ENCODE results near the gene CFAP77.

The CFAP77 gene

DNA sequence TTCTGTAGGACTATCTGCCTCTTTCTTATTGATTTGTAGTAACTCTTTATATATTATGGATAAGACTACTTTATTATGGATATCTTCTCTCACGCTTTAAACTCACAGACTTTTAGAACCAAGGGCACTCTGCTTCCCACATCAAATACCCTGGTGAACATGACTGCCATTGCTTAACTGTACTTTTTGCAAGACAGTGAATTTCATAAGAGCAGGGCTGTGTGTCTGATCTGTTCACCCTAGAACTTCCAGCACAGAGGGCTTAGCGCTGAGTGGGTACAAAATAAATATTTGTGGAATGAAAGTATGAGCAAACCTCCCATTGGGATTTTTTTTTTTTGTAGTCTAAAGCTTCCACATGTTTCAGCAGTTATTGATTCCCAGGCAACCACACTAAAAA, 84.8 kb downstream of the CFAP77 start:
- no peak for DNase-seq (ENCODE audit: low read depth, low spot score)
- POLR2A ChIA-PET: no interaction called here
- CTCF ChIA-PET: interaction anchor here (3.5 kb wide), 1 partner anchor 13 kb away, joined by 17 read pairs; no protein-coding TSS in a partner anchor
- H3K4me3 ChIP-seq (ENCODE audit: low read depth, low read length): no peak overlapping the region
- TF ChIP-seq, protein P1, sequence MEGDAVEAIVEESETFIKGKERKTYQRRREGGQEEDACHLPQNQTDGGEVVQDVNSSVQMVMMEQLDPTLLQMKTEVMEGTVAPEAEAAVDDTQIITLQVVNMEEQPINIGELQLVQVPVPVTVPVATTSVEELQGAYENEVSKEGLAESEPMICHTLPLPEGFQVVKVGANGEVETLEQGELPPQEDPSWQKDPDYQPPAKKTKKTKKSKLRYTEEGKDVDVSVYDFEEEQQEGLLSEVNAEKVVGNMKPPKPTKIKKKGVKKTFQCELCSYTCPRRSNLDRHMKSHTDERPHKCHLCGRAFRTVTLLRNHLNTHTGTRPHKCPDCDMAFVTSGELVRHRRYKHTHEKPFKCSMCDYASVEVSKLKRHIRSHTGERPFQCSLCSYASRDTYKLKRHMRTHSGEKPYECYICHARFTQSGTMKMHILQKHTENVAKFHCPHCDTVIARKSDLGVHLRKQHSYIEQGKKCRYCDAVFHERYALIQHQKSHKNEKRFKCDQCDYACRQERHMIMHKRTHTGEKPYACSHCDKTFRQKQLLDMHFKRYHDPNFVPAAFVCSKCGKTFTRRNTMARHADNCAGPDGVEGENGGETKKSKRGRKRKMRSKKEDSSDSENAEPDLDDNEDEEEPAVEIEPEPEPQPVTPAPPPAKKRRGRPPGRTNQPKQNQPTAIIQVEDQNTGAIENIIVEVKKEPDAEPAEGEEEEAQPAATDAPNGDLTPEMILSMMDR (IDR thresholded peaks at IDR 0.05; ENCODE audit: insufficient read depth, low read length, missing control alignments): no peak

DNA sequence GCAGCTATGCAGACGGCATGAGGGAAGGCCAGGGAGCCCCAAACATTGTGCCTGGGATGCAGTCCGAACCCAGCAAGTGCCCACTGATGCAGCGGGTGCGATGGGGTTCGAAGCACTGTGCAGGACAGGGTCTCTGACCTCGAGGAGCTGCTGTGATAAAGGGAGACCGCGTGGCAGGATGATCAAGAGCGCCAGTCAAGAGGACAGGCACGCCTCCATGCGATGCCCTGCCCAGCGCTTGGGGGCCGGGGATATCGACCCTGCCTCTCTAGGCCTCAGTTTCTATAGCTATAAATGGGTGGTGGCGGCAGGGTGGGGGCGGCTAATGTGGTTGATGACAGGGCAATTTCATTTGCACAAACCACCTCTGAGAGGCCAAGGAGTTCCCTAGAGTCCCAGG, 87.7 kb downstream of the CFAP77 start:
- DNase-seq (ENCODE audit: low read depth, low spot score): no peak
- ChIA-PET CTCF (interaction anchor here (0.7 to 4.2 kb wide), 3 partner anchors 9 to 302 kb away, joined by 3 to 41 read pairs (median 4); no protein-coding TSS in a partner anchor), POLR2A (no interaction called here)
- no peak overlapping the region for H3K4me3 ChIP-seq (ENCODE audit: low read depth, low read length)
- TF ChIP-seq, protein P1 (IDR thresholded peaks at IDR 0.05; ENCODE audit: insufficient read depth, low read length, missing control alignments): no peak

DNA sequence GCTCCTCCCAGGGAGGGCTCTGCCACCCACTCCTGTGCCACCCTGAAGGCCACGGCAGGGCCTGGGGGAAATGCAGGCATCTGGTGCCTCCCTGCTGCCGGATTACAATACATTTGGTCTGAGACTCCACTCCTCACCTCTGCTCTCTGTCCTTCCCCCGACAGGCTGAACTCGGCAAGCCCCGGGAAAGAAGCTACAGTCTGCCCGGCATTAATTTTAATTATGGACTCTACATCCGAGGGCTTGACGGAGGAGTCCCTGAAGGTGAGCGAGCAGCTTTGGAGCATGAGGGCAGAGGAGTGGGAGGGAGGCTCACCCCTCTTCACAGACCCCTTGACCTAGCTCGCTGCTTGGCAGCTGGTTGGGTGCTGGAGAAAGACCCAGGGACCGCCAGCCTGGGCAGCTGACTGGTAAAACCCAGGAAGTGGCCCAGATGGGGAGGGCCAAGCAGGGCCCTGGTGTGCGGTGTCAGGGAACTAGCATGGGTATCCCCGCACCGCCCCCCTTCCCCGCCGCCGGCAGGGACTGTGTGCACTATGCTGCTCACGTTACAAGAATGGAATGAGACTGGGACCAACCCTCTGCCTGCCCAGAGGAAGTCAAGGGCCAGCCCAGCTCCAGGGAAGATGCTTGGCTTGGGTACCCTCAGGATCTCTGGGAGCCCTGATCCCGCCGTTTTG, 88.7 kb downstream of the CFAP77 start:
- H3K4me3 ChIP-seq (ENCODE audit: low read depth, low read length): no peak overlapping the region
- TF ChIP-seq, protein P1 (IDR thresholded peaks at IDR 0.05; ENCODE audit: insufficient read depth, low read length, missing control alignments): no peak
- CTCF ChIA-PET: interaction anchor here (0.6 to 4.2 kb wide), 4 partner anchors 10 to 76 kb away, joined by 3 to 41 read pairs (median 8); no protein-coding TSS in a partner anchor
- no peak for DNase-seq (ENCODE audit: low read depth, low spot score)
- POLR2A ChIA-PET: no interaction called here

DNA sequence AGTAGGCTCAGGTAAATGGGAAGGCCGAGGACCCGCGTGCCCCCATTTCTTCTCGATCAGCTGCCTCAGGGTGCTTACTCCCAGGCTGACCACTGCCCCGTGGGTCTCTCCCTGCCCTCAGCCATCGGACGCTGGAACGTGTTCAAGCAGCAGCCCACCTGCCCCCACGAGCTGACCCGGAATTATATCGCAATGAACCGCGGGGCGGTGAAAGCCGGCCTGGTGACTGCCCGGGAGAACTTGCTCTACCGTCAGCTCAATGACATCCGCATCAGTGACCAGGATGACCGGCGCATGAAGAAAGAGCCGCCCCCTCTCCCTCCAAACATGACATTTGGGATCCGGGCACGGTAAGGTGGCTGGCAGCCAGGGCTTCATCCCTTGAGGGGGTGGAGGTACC, 89.2 kb downstream of the CFAP77 start:
- CTCF ChIA-PET: interaction anchor here (2.4 to 4.2 kb wide), 2 partner anchors 10 to 76 kb away, joined by 12 to 41 read pairs; no protein-coding TSS in a partner anchor
- no peak overlapping the region for H3K4me3 ChIP-seq (ENCODE audit: low read depth, low read length)
- TF ChIP-seq, protein P1 (IDR thresholded peaks at IDR 0.05; ENCODE audit: insufficient read depth, low read length, missing control alignments): no peak
- POLR2A ChIA-PET: no interaction called here
- no peak for DNase-seq (ENCODE audit: low read depth, low spot score)

DNA sequence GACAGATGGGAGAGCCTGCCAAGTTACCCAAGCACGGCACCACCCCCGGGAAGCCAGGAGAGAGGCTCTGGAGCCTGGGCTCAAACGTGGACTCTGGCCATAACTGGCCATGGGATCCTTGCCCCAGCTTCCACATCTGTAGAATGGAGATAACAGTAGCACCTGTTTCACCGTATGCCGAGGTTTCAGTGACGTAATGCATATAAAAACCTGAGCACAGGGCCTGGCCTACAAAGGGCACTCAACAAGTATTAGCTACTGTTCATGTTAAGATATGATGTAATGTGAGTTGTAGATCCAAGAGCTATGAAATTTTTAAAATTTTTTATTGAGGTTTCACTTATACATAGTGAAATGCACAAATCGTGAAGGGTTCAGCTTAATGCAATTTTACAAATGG, 90.2 kb downstream of the CFAP77 start:
- no peak overlapping the region for H3K4me3 ChIP-seq (ENCODE audit: low read depth, low read length)
- POLR2A ChIA-PET: no interaction called here
- no peak for DNase-seq (ENCODE audit: low read depth, low spot score)
- TF ChIP-seq, protein P1 (IDR thresholded peaks at IDR 0.05; ENCODE audit: insufficient read depth, low read length, missing control alignments): no peak
- CTCF ChIA-PET: interaction anchor here (2.4 to 4.2 kb wide), 2 partner anchors 9 to 75 kb away, joined by 12 to 41 read pairs; no protein-coding TSS in a partner anchor

DNA sequence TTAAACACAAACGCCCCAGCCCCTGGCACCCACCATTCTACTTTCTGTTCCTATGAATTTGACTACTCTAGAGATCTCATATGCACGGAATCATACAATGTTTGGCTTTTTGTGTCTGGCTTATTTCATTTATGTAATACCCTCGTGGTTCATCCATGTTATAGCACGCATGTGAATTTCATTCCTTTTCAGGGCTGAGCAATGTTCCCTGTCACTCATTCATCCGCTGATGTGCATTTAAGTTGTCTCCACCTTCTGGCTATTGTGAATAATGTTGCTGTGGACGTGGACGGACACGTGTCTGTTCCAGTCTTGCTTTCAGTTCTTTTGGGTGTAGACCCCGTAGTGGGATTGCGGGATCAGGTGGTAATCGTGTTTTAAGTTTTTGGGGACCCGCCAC, 92.5 kb downstream of the CFAP77 start:
- POLR2A ChIA-PET: no interaction called here
- DNase-seq (ENCODE audit: low read depth, low spot score): no peak
- CTCF ChIA-PET: interaction anchor here (0.8 to 7.0 kb wide), 3 partner anchors 11 to 298 kb away, joined by 3 to 87 read pairs (median 4); no protein-coding TSS in a partner anchor
- no peak overlapping the region for H3K4me3 ChIP-seq (ENCODE audit: low read depth, low read length)
- TF ChIP-seq, protein P1 (IDR thresholded peaks at IDR 0.05; ENCODE audit: insufficient read depth, low read length, missing control alignments): no peak

Data from AG04449 (cell line).